Liver (tissue), 3 donors: ENCODE measurements around the gene MED27.

Source experiments
- RAD21 ChIP-seq, 2 donors: IDR thresholded peaks; 2 replicates each; pipeline ENCODE4 v1.6.1; 2016; ENCODE audit warnings: antibody characterized with exemption in 2 of 2, mild to moderate bottlenecking in 2 of 2
- TF ChIP-seq, protein P1 (sequence below): fragments of 150-350 bp; IDR thresholded peaks from 2 replicates; pipeline ENCODE4 v1.5.1; 2017; ENCODE audit warnings: improper control_type of control experiment, low read depth, low read length; ENCODE audit not compliant: missing input control
- TF ChIP-seq, protein P2 (sequence below): IDR thresholded peaks from 2 replicates; pipeline ENCODE4 v1.6.1; 2016; ENCODE audit warnings: antibody characterized with exemption
- TF ChIP-seq, protein P3 (sequence below): IDR thresholded peaks from 2 replicates; pipeline ENCODE4 v1.6.1; 2016; ENCODE audit warnings: antibody characterized with exemption
- donor health status: healthy.
- donor health status: healthy.

DNA sequence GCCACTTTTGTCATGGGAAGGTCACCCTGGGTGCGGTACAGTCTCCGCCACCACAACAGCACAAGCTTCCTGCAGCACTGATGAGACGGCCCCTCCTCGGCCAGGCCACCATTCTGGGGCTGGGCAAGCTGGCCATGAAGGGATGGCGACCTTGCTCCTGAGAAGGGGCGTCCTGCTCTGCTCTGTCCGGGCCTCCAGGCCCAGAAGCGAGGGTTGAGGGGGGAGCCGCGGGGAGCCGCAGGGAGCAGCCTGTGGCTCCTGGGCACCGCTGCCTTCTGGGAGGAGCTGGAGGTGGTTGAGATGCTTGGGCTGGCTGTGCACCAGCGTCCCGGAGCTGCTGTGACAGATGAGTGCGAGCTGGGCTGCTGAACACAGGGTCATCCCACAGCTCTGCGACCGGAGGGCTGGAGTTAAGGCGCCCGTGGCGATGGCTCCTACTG is 255.5 kb downstream of the MED27 start:
- TF ChIP-seq, protein P1, sequence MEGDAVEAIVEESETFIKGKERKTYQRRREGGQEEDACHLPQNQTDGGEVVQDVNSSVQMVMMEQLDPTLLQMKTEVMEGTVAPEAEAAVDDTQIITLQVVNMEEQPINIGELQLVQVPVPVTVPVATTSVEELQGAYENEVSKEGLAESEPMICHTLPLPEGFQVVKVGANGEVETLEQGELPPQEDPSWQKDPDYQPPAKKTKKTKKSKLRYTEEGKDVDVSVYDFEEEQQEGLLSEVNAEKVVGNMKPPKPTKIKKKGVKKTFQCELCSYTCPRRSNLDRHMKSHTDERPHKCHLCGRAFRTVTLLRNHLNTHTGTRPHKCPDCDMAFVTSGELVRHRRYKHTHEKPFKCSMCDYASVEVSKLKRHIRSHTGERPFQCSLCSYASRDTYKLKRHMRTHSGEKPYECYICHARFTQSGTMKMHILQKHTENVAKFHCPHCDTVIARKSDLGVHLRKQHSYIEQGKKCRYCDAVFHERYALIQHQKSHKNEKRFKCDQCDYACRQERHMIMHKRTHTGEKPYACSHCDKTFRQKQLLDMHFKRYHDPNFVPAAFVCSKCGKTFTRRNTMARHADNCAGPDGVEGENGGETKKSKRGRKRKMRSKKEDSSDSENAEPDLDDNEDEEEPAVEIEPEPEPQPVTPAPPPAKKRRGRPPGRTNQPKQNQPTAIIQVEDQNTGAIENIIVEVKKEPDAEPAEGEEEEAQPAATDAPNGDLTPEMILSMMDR, result no peak
- TF ChIP-seq RAD21 (IDR thresholded peaks at IDR 0.05), result no peak
- TF ChIP-seq, protein P2, sequence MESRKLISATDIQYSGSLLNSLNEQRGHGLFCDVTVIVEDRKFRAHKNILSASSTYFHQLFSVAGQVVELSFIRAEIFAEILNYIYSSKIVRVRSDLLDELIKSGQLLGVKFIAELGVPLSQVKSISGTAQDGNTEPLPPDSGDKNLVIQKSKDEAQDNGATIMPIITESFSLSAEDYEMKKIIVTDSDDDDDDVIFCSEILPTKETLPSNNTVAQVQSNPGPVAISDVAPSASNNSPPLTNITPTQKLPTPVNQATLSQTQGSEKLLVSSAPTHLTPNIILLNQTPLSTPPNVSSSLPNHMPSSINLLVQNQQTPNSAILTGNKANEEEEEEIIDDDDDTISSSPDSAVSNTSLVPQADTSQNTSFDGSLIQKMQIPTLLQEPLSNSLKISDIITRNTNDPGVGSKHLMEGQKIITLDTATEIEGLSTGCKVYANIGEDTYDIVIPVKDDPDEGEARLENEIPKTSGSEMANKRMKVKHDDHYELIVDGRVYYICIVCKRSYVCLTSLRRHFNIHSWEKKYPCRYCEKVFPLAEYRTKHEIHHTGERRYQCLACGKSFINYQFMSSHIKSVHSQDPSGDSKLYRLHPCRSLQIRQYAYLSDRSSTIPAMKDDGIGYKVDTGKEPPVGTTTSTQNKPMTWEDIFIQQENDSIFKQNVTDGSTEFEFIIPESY, result no peak
- TF ChIP-seq, protein P3, sequence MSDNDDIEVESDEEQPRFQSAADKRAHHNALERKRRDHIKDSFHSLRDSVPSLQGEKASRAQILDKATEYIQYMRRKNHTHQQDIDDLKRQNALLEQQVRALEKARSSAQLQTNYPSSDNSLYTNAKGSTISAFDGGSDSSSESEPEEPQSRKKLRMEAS, result no peak
